ENCODE measurements around the gene ZNF474. TPM values are rescaled to one million over a fixed set of nuclear protein-coding genes. Genes with fewer than 3 reads are reported as not detected.
A peak's percentile ranks its signal among the peaks of the same experiment; 100 is the strongest.

The ZNF474 gene
- total RNA-seq, 1 donor from 2014 or later: 0.45 TPM

GRCh38 chr5:122121479-122122465, 7.6 kb upstream of the ZNF474 start:
- Mint-ChIP-seq H3K4me3 (ENCODE audit: unreplicated experiment) (no peak overlapping the region), H3K27ac (ENCODE audit: unreplicated experiment) (peak overlapping the region; percentile 1), H3K9me3 (ENCODE audit: unreplicated experiment) (no peaks in the 10 kb centered on the region), H3K4me1 (ENCODE audit: low read depth, unreplicated experiment) (peaks cover 26% of the 10 kb centered on the region), H3K36me3 (ENCODE audit: low read depth, unreplicated experiment) (no peaks in the 10 kb centered on the region), H3K27me3 (ENCODE audit: low read depth, unreplicated experiment) (no peaks in the 10 kb centered on the region)
- FAIRE-seq (no peak), DNase-seq (ENCODE audit: low read depth) (peak; percentile 84)
- Histone ChIP-seq H2AFZ (ENCODE audit: low read depth, low read length) (no peak overlapping the region), H3K36me3 (ENCODE audit: insufficient read depth, low read length) (no peaks in the 10 kb centered on the region), H3K4me2 (ENCODE audit: low read length) (peak overlapping the region; percentile 62), H3K4me1 (ENCODE audit: insufficient read depth, low read length) (peaks cover 28% of the 10 kb centered on the region), H3K27ac (ENCODE audit: low read depth, low read length) (peak overlapping the region; percentile 68), H3K79me2 (ENCODE audit: insufficient read depth, low read length) (no peaks in the 10 kb centered on the region), H3K27me3 (ENCODE audit: insufficient read depth, low read length) (no peaks in the 10 kb centered on the region), H3K9ac (ENCODE audit: low read length) (peak overlapping the region; percentile 57), H3K9me3 (ENCODE audit: insufficient read depth, low read depth, low read length) (no peaks in the 10 kb centered on the region), H3K4me3 (ENCODE audit: insufficient read depth, low read depth, low read length) (no peak overlapping the region), H4K20me1 (ENCODE audit: insufficient read depth, low read length) (no peaks in the 10 kb centered on the region)
- TF ChIP-seq, protein P1, sequence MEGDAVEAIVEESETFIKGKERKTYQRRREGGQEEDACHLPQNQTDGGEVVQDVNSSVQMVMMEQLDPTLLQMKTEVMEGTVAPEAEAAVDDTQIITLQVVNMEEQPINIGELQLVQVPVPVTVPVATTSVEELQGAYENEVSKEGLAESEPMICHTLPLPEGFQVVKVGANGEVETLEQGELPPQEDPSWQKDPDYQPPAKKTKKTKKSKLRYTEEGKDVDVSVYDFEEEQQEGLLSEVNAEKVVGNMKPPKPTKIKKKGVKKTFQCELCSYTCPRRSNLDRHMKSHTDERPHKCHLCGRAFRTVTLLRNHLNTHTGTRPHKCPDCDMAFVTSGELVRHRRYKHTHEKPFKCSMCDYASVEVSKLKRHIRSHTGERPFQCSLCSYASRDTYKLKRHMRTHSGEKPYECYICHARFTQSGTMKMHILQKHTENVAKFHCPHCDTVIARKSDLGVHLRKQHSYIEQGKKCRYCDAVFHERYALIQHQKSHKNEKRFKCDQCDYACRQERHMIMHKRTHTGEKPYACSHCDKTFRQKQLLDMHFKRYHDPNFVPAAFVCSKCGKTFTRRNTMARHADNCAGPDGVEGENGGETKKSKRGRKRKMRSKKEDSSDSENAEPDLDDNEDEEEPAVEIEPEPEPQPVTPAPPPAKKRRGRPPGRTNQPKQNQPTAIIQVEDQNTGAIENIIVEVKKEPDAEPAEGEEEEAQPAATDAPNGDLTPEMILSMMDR (IDR thresholded peaks at IDR 0.05; ENCODE audit: insufficient read depth, low read depth, low read length): no peak
- TF ChIP-seq EZH2 (IDR thresholded peaks at IDR 0.05; ENCODE audit: insufficient read depth, low read length): no peak

GRCh38 chr5:122124766-122125165, 4.6 kb upstream of the ZNF474 start:
- Histone ChIP-seq H3K36me3 (ENCODE audit: insufficient read depth, low read length) (no peaks in the 10 kb centered on the region), H3K9ac (ENCODE audit: low read length) (no peak overlapping the region), H3K4me3 (ENCODE audit: insufficient read depth, low read depth, low read length) (no peak overlapping the region), H3K79me2 (ENCODE audit: insufficient read depth, low read length) (no peaks in the 10 kb centered on the region), H3K27ac (ENCODE audit: low read depth, low read length) (no peak overlapping the region), H3K4me2 (ENCODE audit: low read length) (no peak overlapping the region), H2AFZ (ENCODE audit: low read depth, low read length) (no peak overlapping the region), H4K20me1 (ENCODE audit: insufficient read depth, low read length) (no peaks in the 10 kb centered on the region), H3K9me3 (ENCODE audit: insufficient read depth, low read depth, low read length) (no peaks in the 10 kb centered on the region), H3K27me3 (ENCODE audit: insufficient read depth, low read length) (no peaks in the 10 kb centered on the region), H3K4me1 (ENCODE audit: insufficient read depth, low read length) (peaks cover 41% of the 10 kb centered on the region)
- no peak for DNase-seq (ENCODE audit: low read depth)
- FAIRE-seq: no peak
- Mint-ChIP-seq H3K9me3 (ENCODE audit: unreplicated experiment) (no peaks in the 10 kb centered on the region), H3K27me3 (ENCODE audit: low read depth, unreplicated experiment) (no peaks in the 10 kb centered on the region), H3K4me3 (ENCODE audit: unreplicated experiment) (no peak overlapping the region), H3K36me3 (ENCODE audit: low read depth, unreplicated experiment) (no peaks in the 10 kb centered on the region), H3K27ac (ENCODE audit: unreplicated experiment) (no peak overlapping the region), H3K4me1 (ENCODE audit: low read depth, unreplicated experiment) (peaks cover 37% of the 10 kb centered on the region)
- TF ChIP-seq, protein P1 (IDR thresholded peaks at IDR 0.05; ENCODE audit: insufficient read depth, low read depth, low read length): no peak

All from astrocyte (in vitro differentiated cells and primary cell).